ENCODE data around the gene MFNG. TPM values are rescaled to one million over a fixed set of nuclear protein-coding genes. Genes with fewer than 3 reads are reported as not detected.

MFNG gene
- total RNA-seq, 2 donors from 2014 or later = 4.4 to 7.3 TPM

DNA sequence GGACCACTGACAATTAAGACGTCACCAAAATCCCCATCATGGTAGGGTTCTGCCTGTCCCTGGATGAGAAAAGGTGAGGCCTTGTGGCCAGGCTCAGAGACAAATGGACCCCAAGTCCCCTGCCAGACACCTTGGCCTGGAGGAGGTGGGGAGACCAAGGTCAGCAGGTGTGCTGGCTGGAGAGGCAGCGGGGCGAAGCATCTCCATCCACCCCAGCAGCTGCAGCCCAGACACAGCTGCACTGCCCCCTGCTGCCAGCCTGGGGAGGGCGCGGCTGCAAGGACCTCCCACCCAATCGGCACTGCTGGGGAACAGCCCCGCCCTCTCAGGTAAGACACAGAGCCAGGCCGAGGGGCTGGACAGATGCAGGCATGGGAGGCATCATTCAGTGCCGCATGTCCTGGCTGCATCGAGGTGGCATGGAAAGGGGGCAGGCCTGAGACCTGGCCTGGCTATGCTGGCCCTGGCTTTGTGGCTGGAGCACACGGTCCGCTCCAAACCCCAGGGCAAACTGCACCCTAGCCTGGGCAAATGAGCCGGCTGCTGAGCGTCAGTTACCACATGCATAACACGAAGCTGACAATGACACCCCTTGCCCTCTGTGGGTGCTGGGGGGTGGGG, 12.2 kb upstream of the MFNG start:
- H3K36me3 ChIP-seq = no peaks in the 10 kb centered on the region
- H3K4me3 ChIP-seq = no peak overlapping the region
- TF ChIP-seq POLR2AphosphoS5 (IDR thresholded peaks at IDR 0.05) (no peak), POLR2A (IDR thresholded peaks at IDR 0.05) (no peak)
- TF ChIP-seq, protein P1, sequence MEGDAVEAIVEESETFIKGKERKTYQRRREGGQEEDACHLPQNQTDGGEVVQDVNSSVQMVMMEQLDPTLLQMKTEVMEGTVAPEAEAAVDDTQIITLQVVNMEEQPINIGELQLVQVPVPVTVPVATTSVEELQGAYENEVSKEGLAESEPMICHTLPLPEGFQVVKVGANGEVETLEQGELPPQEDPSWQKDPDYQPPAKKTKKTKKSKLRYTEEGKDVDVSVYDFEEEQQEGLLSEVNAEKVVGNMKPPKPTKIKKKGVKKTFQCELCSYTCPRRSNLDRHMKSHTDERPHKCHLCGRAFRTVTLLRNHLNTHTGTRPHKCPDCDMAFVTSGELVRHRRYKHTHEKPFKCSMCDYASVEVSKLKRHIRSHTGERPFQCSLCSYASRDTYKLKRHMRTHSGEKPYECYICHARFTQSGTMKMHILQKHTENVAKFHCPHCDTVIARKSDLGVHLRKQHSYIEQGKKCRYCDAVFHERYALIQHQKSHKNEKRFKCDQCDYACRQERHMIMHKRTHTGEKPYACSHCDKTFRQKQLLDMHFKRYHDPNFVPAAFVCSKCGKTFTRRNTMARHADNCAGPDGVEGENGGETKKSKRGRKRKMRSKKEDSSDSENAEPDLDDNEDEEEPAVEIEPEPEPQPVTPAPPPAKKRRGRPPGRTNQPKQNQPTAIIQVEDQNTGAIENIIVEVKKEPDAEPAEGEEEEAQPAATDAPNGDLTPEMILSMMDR (IDR thresholded peaks at IDR 0.05) = peak in 3 of 4 experiments; percentile 9 to 35 (median 30)
- no peaks in the 10 kb centered on the region for H3K27me3 ChIP-seq (replicated peaks; ENCODE audit: insufficient read depth)
- H3K4me1 ChIP-seq (replicated peaks) = peaks cover 19% of the 10 kb centered on the region
- intact Hi-C loops (cut with DNase I) = no loop called here
- no peaks in the 10 kb centered on the region for H3K9me3 ChIP-seq
- no peak overlapping the region for H3K27ac ChIP-seq
- 67% methylated on average over 14 of the region's 15 CpGs for WGBS
- no peak for DNase-seq (ENCODE audit: low spot score)

DNA sequence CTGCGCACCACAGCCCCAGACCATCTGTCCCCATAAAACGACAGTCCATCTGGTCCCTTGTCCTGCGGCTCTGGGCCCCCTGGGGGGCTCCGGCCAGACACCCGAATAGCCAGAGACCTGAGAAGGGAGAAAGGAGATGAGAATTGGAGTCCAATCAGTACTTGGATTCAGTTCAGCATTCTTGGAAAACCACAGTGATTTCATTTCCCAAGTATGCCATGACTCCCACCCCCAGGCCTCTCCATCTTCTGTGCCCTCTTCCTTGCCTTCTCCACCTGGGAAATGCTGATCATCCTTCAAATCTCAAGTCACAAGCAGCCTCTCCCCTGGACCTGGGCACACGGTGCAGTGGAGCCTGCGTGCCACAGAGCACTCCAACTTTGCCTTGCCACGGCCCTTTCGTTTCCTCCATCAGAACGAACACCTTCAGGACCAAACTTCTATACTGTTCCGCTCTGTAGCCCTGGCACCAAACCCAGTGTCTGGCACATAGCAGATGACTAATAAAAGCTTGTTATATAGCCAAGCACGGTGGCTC, 10.9 kb upstream of the MFNG start:
- Histone ChIP-seq H3K36me3 (no peaks in the 10 kb centered on the region), H3K27me3 (replicated peaks; ENCODE audit: insufficient read depth) (no peaks in the 10 kb centered on the region), H3K4me1 (replicated peaks) (peaks cover 10% of the 10 kb centered on the region), H3K9me3 (no peaks in the 10 kb centered on the region), H3K4me3 (no peak overlapping the region), H3K27ac (no peak overlapping the region)
- no peak for TF ChIP-seq POLR2A (IDR thresholded peaks at IDR 0.05)
- DNase-seq (ENCODE audit: low spot score) = no peak
- intact Hi-C loops (cut with DNase I) = no loop called here
- WGBS = 82% methylated on average over 12 of the region's 12 CpGs

DNA sequence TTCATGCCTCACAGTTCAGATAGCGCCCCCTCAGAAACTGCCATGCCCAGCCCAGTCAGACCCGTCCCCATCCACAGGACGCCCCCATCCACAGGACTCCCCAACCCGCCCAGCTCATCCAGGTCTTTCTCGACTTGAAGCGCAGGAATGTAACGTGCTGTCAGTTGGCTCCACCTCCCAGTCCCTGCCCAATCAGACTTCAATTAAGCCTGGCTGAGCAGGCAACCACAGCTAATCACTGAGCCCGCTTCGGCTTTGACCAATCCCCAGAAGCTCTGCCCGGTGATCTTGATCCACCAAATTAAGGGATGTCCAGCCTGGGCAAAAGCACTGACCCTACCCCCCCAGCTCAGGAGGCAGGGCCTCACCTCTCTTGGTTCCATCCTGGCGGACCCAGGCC, 10.5 kb upstream of the MFNG start:
- Histone ChIP-seq H3K36me3 (no peaks in the 10 kb centered on the region), H3K27me3 (replicated peaks; ENCODE audit: insufficient read depth) (no peaks in the 10 kb centered on the region), H3K27ac (no peak overlapping the region), H3K4me1 (replicated peaks) (peaks cover 5% of the 10 kb centered on the region), H3K4me3 (no peak overlapping the region), H3K9me3 (no peaks in the 10 kb centered on the region)
- no peak for DNase-seq (ENCODE audit: low spot score)
- intact Hi-C loops (cut with DNase I) = no loop called here
- TF ChIP-seq POLR2A (IDR thresholded peaks at IDR 0.05) = no peak
- no peak for TF ChIP-seq POLR2AphosphoS5 (IDR thresholded peaks at IDR 0.05)
- TF ChIP-seq, protein P1 (IDR thresholded peaks at IDR 0.05) = no peak
- 68% methylated on average over 10 of the region's 11 CpGs for WGBS

DNA sequence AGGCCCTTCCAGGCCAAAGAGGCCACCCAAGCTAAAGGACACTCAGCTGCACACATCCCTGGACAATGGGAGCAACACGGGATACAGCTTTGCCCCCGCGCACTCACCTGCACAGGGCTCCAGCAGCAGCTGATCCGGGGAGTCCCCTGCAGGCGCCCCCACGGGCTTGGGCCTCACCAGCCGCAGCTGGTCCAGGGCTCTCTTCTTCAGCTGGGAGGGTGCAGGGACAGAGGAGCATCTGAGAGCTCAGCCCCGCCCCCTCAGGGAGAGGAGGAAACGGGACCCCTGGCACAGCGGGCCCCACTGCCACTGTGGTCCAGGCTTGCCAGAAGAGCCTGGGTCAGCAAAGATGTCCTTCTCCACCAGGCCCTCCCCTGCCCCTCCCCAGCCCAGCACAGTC, 7.8 kb upstream of the MFNG start:
- Histone ChIP-seq H3K36me3 (no peaks in the 10 kb centered on the region), H3K4me3 (no peak overlapping the region), H3K9me3 (no peaks in the 10 kb centered on the region), H3K27ac (no peak overlapping the region), H3K27me3 (replicated peaks; ENCODE audit: insufficient read depth) (no peaks in the 10 kb centered on the region), H3K4me1 (replicated peaks) (no peaks in the 10 kb centered on the region)
- intact Hi-C loops (cut with DNase I) = no loop called here
- WGBS = 93% methylated on average over 10 of the region's 10 CpGs
- TF ChIP-seq, protein P1 (IDR thresholded peaks at IDR 0.05) = no peak
- TF ChIP-seq POLR2A (IDR thresholded peaks at IDR 0.05) (no peak), POLR2AphosphoS5 (IDR thresholded peaks at IDR 0.05) (no peak)
- DNase-seq (ENCODE audit: low spot score) = no peak

DNA sequence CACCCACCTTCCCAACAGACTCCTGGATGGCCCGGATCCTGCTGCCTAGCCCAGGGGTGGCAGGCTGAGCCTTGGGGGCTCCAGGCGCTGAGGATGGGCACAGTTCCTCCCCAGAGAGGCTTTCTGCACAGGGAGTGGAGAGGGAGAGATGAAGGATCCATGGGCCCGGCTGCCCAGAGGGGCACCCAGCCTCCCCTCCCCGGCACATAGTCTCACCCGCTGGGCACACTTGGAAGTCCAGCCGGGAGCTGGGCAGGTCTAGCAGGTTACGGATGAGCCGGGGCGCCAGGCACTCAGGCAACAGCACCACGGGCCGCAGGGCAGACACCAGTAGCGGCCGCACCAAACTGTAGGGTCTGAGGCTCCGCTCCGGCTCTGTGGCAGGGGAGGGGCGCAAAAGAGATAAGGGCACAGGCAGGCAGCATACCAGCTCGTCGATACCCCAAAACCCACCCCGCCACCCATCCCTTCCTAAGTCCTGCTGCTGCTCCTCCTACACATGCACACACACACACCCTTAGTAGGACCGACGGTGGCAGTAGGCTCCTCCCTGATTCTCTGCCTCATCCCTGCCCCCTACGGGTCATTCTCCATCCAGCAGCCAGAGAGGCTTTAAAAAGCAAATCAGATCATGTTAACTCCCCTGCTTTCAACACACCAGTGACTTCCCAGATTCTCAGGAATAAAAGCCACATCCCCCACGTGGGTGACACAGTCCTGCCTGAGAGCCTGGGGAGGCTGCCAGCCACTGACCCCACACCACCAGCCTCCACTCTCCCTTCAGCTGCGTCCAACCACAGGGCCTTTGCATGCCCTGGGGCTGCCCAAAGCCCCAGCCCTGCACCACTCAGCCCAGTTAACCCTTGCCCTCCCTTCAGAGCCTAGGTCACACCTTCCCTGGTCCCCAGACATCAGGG, 6.5 kb upstream of the MFNG start:
- Histone ChIP-seq H3K36me3 (no peaks in the 10 kb centered on the region), H3K27ac (no peak overlapping the region), H3K9me3 (no peaks in the 10 kb centered on the region), H3K4me3 (no peak overlapping the region), H3K4me1 (replicated peaks) (no peaks in the 10 kb centered on the region), H3K27me3 (replicated peaks; ENCODE audit: insufficient read depth) (no peaks in the 10 kb centered on the region)
- intact Hi-C loops (cut with DNase I) = no loop called here
- 67% methylated on average over 23 of the region's 24 CpGs for WGBS
- TF ChIP-seq, protein P1 (IDR thresholded peaks at IDR 0.05) = peak in 1 of 4 experiments; percentile 5
- TF ChIP-seq POLR2A (IDR thresholded peaks at IDR 0.05) = no peak
- no peak for DNase-seq (ENCODE audit: low spot score)

Data from prostate gland (tissue), 2 donors.